DMS153 treated with DMSO at 0.1 percent for 48 hours (cell line): ENCODE data around the gene CYBA.

Experiments used
- DNase-seq: peaks from one replicate; lab custom pipeline; 2025; ENCODE audit not compliant: unreplicated experiment; lab: John Stamatoyannopoulos, UW

The CYBA gene

DNA sequence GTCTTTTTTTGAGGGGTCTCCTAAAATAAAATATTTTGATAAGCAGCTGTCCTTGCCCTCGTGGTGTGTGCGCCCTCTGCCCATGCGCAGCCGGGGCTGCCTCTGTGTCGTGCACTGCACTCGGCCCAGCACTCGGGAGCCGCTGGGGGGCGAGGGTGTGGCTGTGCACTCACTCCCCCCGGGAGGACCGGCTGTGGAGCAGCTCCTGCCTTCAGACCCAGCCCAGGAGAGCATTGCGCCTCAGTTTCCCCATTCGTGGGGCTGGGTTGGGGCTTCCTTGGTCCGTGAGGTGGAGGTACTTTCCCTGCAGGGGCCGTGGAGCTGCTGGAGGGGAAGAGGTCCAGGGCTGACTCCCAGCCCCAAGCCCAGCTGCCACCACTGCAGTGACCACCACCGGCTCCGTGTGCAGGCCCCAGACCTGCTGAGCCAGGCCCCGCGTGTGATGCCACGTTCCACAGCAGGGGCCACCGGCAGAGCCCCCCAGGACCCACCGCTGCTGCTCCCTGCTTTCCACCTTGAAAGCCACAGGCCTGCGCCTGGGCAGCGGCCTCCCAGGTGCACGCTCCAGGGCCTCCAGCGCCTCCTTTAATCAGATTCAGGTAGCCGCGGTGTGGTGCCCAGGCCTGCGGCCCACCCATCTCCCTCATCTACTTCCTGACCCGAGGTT is 18.8 kb downstream of the CYBA start:
- DNase-seq: no peak

DNA sequence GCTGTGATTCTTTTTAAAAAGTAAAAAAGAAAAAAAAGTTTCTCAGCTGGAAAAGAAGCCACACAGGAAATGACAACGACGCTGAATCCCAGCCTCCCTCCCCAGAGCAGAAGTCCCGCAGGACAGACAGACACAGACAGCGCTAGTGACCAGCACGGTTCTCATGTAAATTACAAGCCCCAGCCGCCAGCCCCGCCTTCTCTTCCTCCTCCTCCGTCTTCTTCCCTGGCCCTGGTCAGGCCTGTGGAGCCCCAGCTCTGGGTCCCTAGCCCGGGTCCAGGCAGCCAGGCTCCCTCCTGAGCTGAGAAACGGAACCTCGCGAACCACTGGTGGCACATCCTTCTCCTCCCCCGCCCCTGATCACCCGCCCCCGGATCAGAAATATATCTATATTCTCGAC is 19.5 kb downstream of the CYBA start:
- DNase-seq: no peak

DNA sequence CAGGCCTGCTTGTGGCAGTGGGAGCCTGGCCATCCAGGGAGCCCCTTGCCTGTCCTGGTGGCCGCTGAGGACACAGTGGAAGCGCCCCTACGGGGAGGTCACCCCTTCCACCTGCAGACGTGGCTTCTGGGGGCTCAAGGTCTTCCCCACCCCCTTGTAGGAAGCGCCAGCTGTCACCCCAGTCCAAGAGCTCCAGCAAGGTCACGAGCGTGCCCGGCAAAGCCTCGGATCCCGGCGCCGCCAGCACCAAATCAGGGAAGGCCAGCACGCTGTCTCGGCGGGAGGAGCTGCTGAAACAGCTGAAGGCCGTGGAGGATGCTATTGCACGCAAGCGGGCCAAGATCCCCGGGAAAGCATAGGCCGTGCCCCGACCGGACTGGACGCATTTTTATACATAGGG is 19.9 kb downstream of the CYBA start:
- DNase-seq: no peak

DNA sequence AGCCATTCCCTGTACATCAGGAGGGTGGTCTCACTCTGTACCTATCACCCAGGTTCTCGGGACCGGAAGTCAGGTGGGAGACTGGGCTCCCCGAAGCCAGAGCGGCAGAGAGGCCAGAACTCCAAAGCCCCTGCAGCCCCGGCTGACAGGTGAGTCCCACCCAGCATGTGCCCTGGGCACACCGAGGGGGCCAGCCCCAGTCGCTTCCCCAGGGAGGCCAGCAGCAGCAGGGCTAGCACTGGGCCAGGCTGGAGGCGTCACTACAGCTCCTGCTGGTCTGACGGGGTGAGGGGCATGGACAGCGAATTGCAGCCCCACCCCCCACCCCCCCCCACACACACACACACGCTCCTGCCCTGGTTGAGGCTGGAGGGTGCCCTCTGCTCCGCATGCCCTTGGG is 20.4 kb downstream of the CYBA start:
- DNase-seq: no peak

DNA sequence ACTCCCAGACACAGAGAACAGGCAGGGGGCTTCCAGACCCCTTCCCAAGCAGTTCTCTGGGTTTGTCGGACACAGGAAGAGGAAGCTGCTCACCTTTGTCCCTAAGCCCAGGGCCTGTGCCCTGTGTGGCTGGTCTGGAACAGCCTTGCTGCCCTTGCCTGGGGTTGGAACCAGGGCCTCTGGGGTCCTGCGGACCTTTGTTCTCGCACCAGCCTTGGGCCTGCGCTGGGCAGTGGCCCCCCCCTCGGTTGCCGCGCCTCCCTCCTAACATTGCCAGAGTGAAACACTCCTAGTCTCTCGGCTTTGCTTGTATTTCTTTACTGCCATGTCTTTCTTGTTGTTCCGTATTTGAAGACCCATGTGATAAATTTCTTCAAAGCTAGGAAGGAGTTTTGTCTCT is 21.0 kb downstream of the CYBA start:
- no peak for DNase-seq

DNA sequence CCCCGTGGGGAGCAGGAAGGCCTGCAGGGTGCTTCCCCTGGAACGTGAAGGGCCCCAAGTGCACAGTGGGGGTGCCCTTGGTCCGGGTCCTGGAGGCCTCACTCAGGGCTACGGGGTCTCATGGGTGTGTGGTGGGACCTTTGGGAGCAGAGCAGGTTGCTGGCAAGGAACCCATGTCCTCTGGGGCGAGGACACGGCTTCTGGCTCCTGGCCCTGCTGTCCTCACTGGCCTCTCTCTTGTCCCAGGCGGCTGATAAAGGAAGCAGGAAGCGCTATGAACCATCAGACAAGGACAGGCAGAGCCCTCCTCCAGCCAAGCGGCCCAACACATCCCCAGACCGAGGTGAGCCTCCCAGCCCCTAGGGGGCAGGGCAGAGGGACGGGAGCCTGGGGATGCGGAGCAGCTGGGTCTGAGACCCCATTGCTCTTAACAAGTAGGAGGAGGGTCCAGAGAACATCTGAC is 22.3 kb downstream of the CYBA start:
- DNase-seq: no peak

GRCh38 chr16:88627531-88628411 is 23.1 kb downstream of the CYBA start:
- no peak for DNase-seq

GRCh38 chr16:88626646-88627045 is 24.2 kb downstream of the CYBA start:
- no peak for DNase-seq

GRCh38 chr16:88624977-88625576 is 25.8 kb downstream of the CYBA start:
- DNase-seq: no peak

- no peak for DNase-seq
Observed at GRCh38 chr16:88624481-88624880, 26.4 kb downstream of the CYBA start.

DNA sequence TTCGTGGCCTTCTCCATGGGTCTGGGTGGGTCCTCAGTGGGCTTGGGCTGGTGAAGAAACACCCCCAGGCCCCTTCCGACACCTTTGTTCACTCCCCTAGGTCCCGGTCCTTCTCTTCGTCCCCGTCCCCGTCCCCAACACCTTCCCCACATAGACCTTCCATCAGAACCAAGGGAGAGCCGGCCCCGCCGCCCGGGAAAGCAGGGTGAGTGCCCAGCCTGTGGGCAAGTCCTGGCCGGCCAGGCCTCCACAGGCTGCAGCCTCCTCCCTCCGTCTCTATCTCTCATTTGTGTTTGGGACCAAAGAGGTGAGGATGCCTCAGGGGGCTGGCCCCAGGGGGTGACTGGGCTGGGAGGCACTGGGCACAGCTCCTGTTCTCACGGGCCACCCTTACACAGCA is 27.0 kb downstream of the CYBA start:
- DNase-seq: no peak

DNA sequence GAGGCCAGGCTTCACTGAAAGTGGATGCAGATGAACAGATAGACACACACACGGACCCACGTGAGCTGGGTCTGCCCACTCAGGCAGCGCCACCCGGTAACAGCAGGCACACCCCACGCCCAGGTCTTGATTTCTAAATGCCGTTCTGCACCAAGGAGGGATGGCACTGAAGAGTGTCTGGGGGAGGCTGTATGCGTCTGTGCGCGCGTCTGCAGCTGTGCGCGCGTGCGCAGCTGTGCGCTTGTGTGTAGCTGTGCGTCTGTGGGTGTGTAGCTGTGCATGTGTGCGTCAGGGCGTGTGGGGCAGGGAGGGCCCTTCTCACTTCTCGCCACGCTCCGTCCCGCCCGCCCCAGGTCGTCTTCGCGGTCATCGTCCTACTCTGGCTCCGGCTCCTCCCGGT is 28.0 kb downstream of the CYBA start:
- DNase-seq: no peak

GRCh38 chr16:88622125-88622524 is 28.7 kb downstream of the CYBA start:
- DNase-seq: no peak

DNA sequence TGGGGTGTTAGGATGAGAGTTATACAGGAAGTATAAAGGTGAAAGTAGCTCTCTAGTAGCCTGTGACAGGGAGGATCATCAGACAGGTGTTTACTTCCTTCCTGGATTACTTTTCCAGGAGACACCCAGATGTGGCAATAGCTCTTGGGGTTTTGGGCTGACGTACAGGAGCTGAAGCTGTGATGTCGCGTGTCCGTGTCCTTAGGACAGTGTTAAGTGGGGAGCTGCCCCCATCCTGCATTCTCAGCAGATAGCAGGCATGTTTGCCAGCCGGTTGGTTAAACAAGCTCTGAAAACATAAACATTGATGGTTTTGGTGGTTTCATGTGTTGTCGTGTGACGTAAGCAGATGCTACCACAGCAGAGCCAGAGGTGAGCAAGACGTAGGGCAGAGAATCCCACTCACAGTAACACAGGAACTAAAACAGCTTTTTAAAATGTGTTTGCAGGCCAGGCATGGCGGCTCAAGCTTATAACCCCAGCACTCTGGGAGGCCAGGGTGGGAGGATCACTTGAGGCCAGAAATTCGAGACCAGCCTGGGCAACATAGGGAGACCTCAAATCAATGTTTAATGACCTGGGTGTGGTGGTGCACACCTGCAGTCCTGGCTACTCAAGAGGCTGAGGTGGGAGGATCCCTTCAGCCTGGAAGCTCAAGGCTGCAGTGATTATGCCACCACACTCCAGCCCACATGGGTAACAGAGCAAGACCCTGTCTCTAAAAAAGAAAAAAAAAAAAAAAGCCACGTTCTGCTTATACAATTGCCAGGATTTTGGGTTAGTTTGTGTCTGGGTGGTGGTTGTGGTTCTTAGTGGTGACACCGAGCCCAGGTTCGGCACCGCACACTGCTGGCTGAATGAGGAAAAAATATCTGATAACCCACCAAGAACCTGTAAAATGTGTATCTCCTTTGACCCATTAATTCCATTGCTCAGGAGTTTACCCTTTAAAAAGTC is 30.7 kb downstream of the CYBA start:
- no peak for DNase-seq

DNA sequence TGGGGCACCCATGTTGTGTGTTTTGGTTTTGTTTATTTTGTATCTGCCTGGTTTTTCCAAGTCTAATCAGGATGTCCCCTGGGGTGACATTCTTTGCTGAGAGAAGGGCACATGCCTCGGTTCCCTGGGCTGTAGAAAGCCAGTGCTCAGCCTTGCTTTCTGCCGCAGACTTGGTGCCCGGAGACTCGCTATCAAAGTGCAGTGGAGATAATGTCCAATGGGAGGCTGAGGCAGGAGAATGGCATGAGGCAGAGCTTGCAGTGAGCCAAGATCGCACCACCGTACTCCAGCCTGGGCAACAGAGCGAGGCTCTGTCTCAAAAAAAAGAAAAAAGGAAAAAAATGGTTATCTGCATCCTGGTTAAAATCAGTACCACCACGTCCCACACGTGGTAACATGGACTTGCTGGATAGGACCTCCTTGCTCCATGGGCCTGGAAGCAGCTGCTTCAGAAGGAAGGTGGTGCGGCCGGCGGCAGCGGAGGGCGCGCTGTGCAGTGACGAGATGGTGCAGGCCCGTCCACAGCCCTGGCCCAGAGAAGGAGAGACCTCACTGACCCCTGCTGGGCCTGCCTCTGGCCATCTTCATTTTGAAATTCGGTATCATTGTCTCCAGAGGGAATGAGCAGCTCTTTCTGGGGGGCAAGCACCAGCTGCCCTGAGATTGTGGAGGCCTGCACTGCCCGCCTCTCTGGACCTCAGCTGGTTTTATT is 31.7 kb downstream of the CYBA start:
- no peak for DNase-seq

DNA sequence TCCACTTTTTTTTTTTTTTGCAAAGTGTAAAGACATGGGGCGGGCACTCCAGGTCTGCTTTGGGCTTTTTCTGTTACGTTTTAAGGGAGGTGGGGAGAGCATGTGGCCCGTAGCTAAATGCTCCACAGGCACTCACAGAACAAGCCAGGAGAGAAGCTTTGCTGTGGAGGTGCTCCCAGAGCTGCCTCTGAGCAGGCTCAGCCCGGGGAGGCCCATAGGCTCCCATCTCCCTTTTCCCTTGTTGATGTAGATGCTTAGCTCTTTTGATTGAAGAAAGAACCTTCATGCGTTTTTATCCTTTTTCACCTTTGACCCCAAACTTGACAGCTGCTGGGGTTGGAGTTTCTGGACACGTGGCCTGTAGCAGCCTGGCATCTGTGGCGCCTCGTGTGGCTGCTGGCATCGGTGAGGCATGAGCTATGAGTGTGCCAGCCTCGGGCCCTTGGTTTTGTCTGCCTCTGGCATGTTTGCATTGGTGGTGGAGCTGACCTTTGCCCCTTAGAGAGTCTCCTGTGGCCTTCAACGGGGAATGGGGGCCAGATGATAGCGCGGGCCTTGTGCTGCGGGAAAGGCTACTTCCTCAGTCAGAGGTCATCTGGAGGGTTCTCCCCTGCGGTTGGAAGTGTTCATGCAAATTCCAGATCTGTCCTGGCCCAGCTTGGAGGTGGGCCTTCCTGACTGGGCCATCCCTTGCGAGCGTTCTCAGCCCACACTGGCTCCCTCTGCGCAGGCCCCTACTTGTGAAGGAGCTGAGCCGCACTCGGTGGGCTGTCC is 32.5 kb downstream of the CYBA start:
- DNase-seq: no peak

DNA sequence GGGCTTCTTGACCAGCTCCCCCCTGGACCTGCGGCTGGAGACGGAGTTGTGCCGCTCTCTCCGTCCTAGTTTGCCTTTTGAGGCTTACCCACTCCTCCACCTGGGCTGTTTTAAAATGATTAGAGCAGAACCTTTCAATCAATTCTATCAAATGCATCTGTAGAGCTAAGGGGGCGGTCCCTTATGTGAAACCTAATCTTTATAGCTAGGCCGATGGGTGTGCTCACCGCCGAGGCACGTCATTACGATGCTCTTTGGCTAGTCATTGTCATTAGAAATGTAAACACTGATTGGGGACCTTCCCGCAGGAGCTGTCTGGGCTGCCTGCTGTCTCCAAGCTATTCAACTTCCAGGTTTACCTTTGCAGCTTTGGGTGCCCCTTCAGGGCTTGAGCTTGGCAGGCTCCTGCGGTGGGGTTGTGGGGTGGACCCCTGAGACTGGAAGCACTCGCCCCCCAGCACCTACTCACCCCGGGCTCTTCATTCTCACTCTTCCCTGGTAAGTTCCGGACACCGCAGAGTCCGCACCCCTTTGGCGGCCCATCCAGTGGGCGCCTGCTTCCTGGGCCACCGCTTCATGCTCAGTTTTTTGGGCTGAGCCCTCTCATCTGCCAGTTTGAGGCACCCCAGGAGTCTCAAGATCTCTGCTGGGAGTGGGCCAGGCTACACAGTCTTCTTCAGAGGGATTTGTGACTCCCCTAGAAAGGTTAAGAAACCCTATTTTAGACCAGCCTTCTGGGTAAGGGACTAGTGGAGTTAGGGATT is 33.4 kb downstream of the CYBA start:
- peak; percentile 81 for DNase-seq

- DNase-seq: no peak
Observed at GRCh38 chr16:88616736-88617135, 34.1 kb downstream of the CYBA start.

DNA sequence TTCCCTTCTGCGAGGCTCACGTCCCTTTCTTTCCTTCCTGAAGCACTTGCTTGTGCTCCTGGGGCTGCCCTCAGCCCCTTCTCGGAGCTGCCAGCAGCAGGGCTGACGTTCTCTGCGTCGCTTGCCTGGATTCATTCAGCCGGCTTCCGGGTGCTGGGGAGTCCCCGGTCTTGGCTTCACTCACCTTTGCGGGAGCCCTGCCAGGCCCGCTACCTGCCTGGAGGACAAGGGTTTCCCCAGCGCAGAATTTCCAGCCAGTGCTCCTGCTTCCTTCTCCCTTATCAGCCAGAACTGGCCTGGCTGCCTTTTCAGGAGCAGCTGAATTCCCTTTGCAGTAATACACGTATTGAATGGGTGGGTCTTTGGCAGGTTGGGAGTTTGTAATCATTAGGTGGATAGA is 34.5 kb downstream of the CYBA start:
- DNase-seq: peak; percentile 35
